Activated naive CD4-positive, alpha-beta T cell treated with anti-CD3 and anti-CD28 coated beads for 36 hours (primary cell): Measurements from ENCODE around the gene COLEC11. TPM values are rescaled to one million over a fixed set of nuclear protein-coding genes. Genes with fewer than 3 reads are reported as not detected.
"Not testable (repeated sequence)": the region's sequence is repeated elsewhere in the genome, so short reads cannot be mapped to it uniquely, and the experiment has no call there.

ENCODE experiments used
- CTCF ChIA-PET: fragments of 350-600 bp; sonication (Branson Sonifier 250); formaldehyde crosslinking; loops from one replicate; lab custom pipeline; 2021; ENCODE audit warnings: antibody characterized with exemption; lab: Charles Lee
- DNase-seq: peaks from one replicate; pipeline ENCODE4 v3.0.0-alpha.2; 2020
- H3K27ac Mint-ChIP-seq: one replicate; pipeline ENCODE4 v1.8.0; 2021; ENCODE audit warnings: mild to moderate bottlenecking, mixed read lengths
- H3K27me3 Mint-ChIP-seq: one replicate; pipeline ENCODE4 v1.8.0; 2021; ENCODE audit warnings: low read depth, mixed read lengths
- H3K36me3 Mint-ChIP-seq: one replicate; pipeline ENCODE4 v1.8.0; 2021; ENCODE audit warnings: low read depth, mixed read lengths
- H3K4me1 Mint-ChIP-seq: one replicate; pipeline ENCODE4 v1.8.0; 2021; ENCODE audit warnings: low read depth, mixed read lengths
- H3K4me3 Mint-ChIP-seq: one replicate; pipeline ENCODE4 v1.8.0; 2021; ENCODE audit warnings: mild to moderate bottlenecking, moderate library complexity, mixed read lengths
- H3K9me3 Mint-ChIP-seq: one replicate; pipeline ENCODE4 v1.8.0; 2021; ENCODE audit warnings: mixed read lengths
- intact Hi-C: fragments of 100-400 bp; cut with micrococcal nuclease; formaldehyde crosslinking; loops from one replicate; pipeline ENCODE4 v1.15.1; 2023
- total RNA-seq, 2 experiments: library from RNA; stranded (reverse); gene quantifications; one replicate each; pipeline ENCODE4 v1.2.3, GENCODE V29; 2021

COLEC11 gene
- total RNA-seq, result under 1 TPM in 1 of 2 experiments, not detected in 1; 0.15 TPM

GRCh38 chr2:3594493-3595281, at the start of gene COLEC11:
COLEC11 (plus strand) TSS chr2:3595112; CDS start chr2:3604341, 9,229 bp downstream.
- CTCF ChIA-PET, result no interaction called here
- H3K9me3 Mint-ChIP-seq, result peaks cover 1% of the 10 kb centered on the region
- peaks cover 9% of the 10 kb centered on the region for H3K27me3 Mint-ChIP-seq
- no peak within 1 kb of the TSS for H3K4me3 Mint-ChIP-seq
- peaks cover 29% of the 10 kb centered on the region for H3K4me1 Mint-ChIP-seq
- peaks cover 4% of the 10 kb centered on the region for H3K36me3 Mint-ChIP-seq
- intact Hi-C loops, result no loop called here
- DNase-seq, result no peak
- H3K27ac Mint-ChIP-seq, result peak within 1 kb of the TSS; percentile 24

GRCh38 chr2:3545788-3546478, 49.0 kb upstream of the COLEC11 start:
- Mint-ChIP-seq H3K27me3 (no peaks in the 10 kb centered on the region), H3K36me3 (peaks cover 53% of the 10 kb centered on the region), H3K27ac (no peak overlapping the region), H3K9me3 (no peaks in the 10 kb centered on the region), H3K4me3 (no peak overlapping the region), H3K4me1 (peaks cover 4% of the 10 kb centered on the region)
- DNase-seq, result no peak
- intact Hi-C loops, result no loop called here
- CTCF ChIA-PET, result no interaction called here

GRCh38 chr2:3547915-3548314, 47.0 kb upstream of the COLEC11 start:
- H3K36me3 Mint-ChIP-seq, result peaks cover 53% of the 10 kb centered on the region
- H3K9me3 Mint-ChIP-seq, result no peaks in the 10 kb centered on the region
- peaks cover 4% of the 10 kb centered on the region for H3K4me1 Mint-ChIP-seq
- H3K27me3 Mint-ChIP-seq, result no peaks in the 10 kb centered on the region
- DNase-seq, result no peak
- no peak overlapping the region for H3K4me3 Mint-ChIP-seq
- intact Hi-C loops, result no loop called here
- CTCF ChIA-PET, result no interaction called here
- H3K27ac Mint-ChIP-seq, result no peak overlapping the region

- no peaks in the 10 kb centered on the region for H3K9me3 Mint-ChIP-seq
- H3K4me3 Mint-ChIP-seq, result no peak overlapping the region
- DNase-seq, result no peak
- intact Hi-C loops, result no loop called here
- H3K36me3 Mint-ChIP-seq, result peaks cover 44% of the 10 kb centered on the region
- CTCF ChIA-PET, result interaction anchor here (1.3 to 1.4 kb wide), 2 partner anchors 98 to 131 kb away, joined by 3 read pairs; no protein-coding TSS in a partner anchor
- H3K27me3 Mint-ChIP-seq, result no peaks in the 10 kb centered on the region
- no peak overlapping the region for H3K27ac Mint-ChIP-seq
- H3K4me1 Mint-ChIP-seq, result peaks cover 13% of the 10 kb centered on the region
Measured at GRCh38 chr2:3553946-3554345, 41.0 kb upstream of the COLEC11 start.

GRCh38 chr2:3557639-3558204, 37.2 kb upstream of the COLEC11 start:
- H3K27ac Mint-ChIP-seq, result peak overlapping the region; percentile 90
- CTCF ChIA-PET, result interaction anchor here (0.6 to 1.4 kb wide), 4 partner anchors 18 to 93 kb away, joined by 4 to 8 read pairs (median 4); no protein-coding TSS in a partner anchor
- H3K27me3 Mint-ChIP-seq, result no peaks in the 10 kb centered on the region
- intact Hi-C loops, result loop anchor here (1.0 to 2.0 kb wide), 9 partner anchors 18 to 911 kb away; partner anchors contain the start of genes ADI1, EIPR1 and RPS7
- H3K4me1 Mint-ChIP-seq, result peaks cover 34% of the 10 kb centered on the region
- H3K9me3 Mint-ChIP-seq, result no peaks in the 10 kb centered on the region
- no peak for DNase-seq
- H3K36me3 Mint-ChIP-seq, result peaks cover 39% of the 10 kb centered on the region
- peak overlapping the region; percentile 84 for H3K4me3 Mint-ChIP-seq

GRCh38 chr2:3558205-3559014, 36.5 kb upstream of the COLEC11 start, which contains the start of gene RNASEH1:
RNASEH1 (minus strand) TSS chr2:3558333; CDS start chr2:3558260, 73 bp downstream.
- intact Hi-C loops, result loop anchor here (1.0 to 2.0 kb wide), 9 partner anchors 17 to 912 kb away; partner anchors contain the start of genes ADI1, EIPR1 and RPS7
- CTCF ChIA-PET, result interaction anchor here (0.7 to 1.4 kb wide), 4 partner anchors 17 to 144 kb away, joined by 3 to 8 read pairs (median 4); no protein-coding TSS in a partner anchor
- peaks cover 36% of the 10 kb centered on the region for H3K4me1 Mint-ChIP-seq

GRCh38 chr2:3563521-3563976, 31.4 kb upstream of the COLEC11 start:
- DNase-seq, result no peak
- H3K9me3 Mint-ChIP-seq, result no peaks in the 10 kb centered on the region
- no peaks in the 10 kb centered on the region for H3K27me3 Mint-ChIP-seq
- H3K4me3 Mint-ChIP-seq, result no peak overlapping the region
- H3K36me3 Mint-ChIP-seq, result peaks cover 22% of the 10 kb centered on the region
- H3K27ac Mint-ChIP-seq, result no peak overlapping the region
- CTCF ChIA-PET, result no interaction called here
- peaks cover 26% of the 10 kb centered on the region for H3K4me1 Mint-ChIP-seq
- intact Hi-C loops, result no loop called here

More at GRCh38 chr2:3558205-3559014, 36.5 kb upstream of the COLEC11 start, which contains the start of gene RNASEH1:
- H3K4me3 Mint-ChIP-seq, result peak within 1 kb of the TSS; percentile 84
- H3K27ac Mint-ChIP-seq, result peak within 1 kb of the TSS; percentile 90
- no peaks in the 10 kb centered on the region for H3K9me3 Mint-ChIP-seq
- H3K27me3 Mint-ChIP-seq, result no peaks in the 10 kb centered on the region
- peaks cover 38% of the 10 kb centered on the region for H3K36me3 Mint-ChIP-seq
- DNase-seq, result peak; percentile 99

GRCh38 chr2:3565117-3565516, 29.8 kb upstream of the COLEC11 start:
- H3K36me3 Mint-ChIP-seq, result peaks cover 18% of the 10 kb centered on the region
- intact Hi-C loops, result no loop called here
- H3K4me3 Mint-ChIP-seq, result no peak overlapping the region
- DNase-seq, result no peak
- H3K9me3 Mint-ChIP-seq, result no peaks in the 10 kb centered on the region
- no peaks in the 10 kb centered on the region for H3K27me3 Mint-ChIP-seq
- no peak overlapping the region for H3K27ac Mint-ChIP-seq
- CTCF ChIA-PET, result no interaction called here
- H3K4me1 Mint-ChIP-seq, result peaks cover 17% of the 10 kb centered on the region

GRCh38 chr2:3566806-3567205, 28.1 kb upstream of the COLEC11 start:
- Mint-ChIP-seq H3K27me3 (no peaks in the 10 kb centered on the region), H3K9me3 (no peaks in the 10 kb centered on the region), H3K27ac (no peak overlapping the region), H3K36me3 (peaks cover 9% of the 10 kb centered on the region), H3K4me3 (no peak overlapping the region), H3K4me1 (peaks cover 8% of the 10 kb centered on the region)
- DNase-seq, result no peak
- CTCF ChIA-PET, result interaction anchor here (0.6 kb wide), 1 partner anchor 174 kb away, joined by 5 read pairs; no protein-coding TSS in a partner anchor
- intact Hi-C loops, result no loop called here

GRCh38 chr2:3569656-3570055, 25.3 kb upstream of the COLEC11 start:
- H3K36me3 Mint-ChIP-seq, intact Hi-C loops, H3K27ac Mint-ChIP-seq, H3K27me3 Mint-ChIP-seq, H3K4me3 Mint-ChIP-seq, H3K4me1 Mint-ChIP-seq, CTCF ChIA-PET, H3K9me3 Mint-ChIP-seq, DNase-seq: not testable (repeated sequence)

- H3K4me1 Mint-ChIP-seq, result peaks cover 10% of the 10 kb centered on the region
- peaks cover 13% of the 10 kb centered on the region for H3K36me3 Mint-ChIP-seq
- no peaks in the 10 kb centered on the region for H3K9me3 Mint-ChIP-seq
- DNase-seq, result no peak
- no peak overlapping the region for H3K27ac Mint-ChIP-seq
- CTCF ChIA-PET, result no interaction called here
- intact Hi-C loops, result no loop called here
- no peaks in the 10 kb centered on the region for H3K27me3 Mint-ChIP-seq
- H3K4me3 Mint-ChIP-seq, result no peak overlapping the region
Measured at GRCh38 chr2:3571284-3571683, 23.6 kb upstream of the COLEC11 start.
